Kidney (tissue), 14 donors: ENCODE data around the gene LARP4. TPM values are rescaled to one million over a fixed set of nuclear protein-coding genes. Genes with fewer than 3 reads are reported as not detected.

Experiments
- DNase-seq, 5 donors: peaks; one replicate each; pipeline ENCODE4 v3.0.0-alpha.2; 2013 to 2020
- FAIRE-seq: peaks from 2 replicates; lab custom pipeline; 2012; peaks lifted over from hg19 to GRCh38; lab: Jason Lieb, UNC
- H3K27ac ChIP-seq, 2 donors: one replicate each; pipeline ENCODE4 v1.7.0; 2013; ENCODE audit warnings: low read depth in 2 of 2, low read length in 2 of 2, inconsistent platforms in 1 of 2
- H3K27me3 ChIP-seq: one replicate; pipeline ENCODE4 v1.7.1; 2013; ENCODE audit warnings: low read length, inconsistent platforms; ENCODE audit not compliant: control insufficient read depth, insufficient read depth
- H3K36me3 ChIP-seq, 3 donors: one replicate each; pipeline versions ENCODE4 v1.7.0 to v1.7.1; 2013; ENCODE audit warnings: low read length in 3 of 3, control low read depth in 1 of 3, inconsistent platforms in 1 of 3; ENCODE audit not compliant: insufficient read depth in 3 of 3, control insufficient read depth in 2 of 3
- H3K4me1 ChIP-seq, 3 donors: one replicate each; pipeline versions ENCODE4 v1.7.0 to v1.7.1; 2013; ENCODE audit warnings: low read length in 3 of 3, inconsistent platforms in 1 of 3, low read depth in 1 of 3; ENCODE audit not compliant: control insufficient read depth in 2 of 3, insufficient read depth in 2 of 3
- H3K4me3 ChIP-seq, 3 donors: one replicate each; pipeline versions ENCODE4 v1.7.0 to v1.8.1; 2013; ENCODE audit warnings: low read length in 3 of 3, control low read depth in 1 of 3, inconsistent platforms in 1 of 3
- H3K9ac ChIP-seq, 3 donors: one replicate each; pipeline versions ENCODE4 v1.7.0 to v1.7.1; 2013; ENCODE audit warnings: low read length in 3 of 3, control low read depth in 1 of 3, inconsistent platforms in 1 of 3
- H3K9me3 ChIP-seq, 3 donors: one replicate each; pipeline versions ENCODE4 v1.7.0 to v1.7.1; 2013; ENCODE audit warnings: low read length in 3 of 3, control low read depth in 1 of 3, inconsistent platforms in 1 of 3; ENCODE audit not compliant: control insufficient read depth in 2 of 3, insufficient read depth in 1 of 3
- CTCF ChIP-seq: IDR thresholded peaks from 3 replicates; pipeline ENCODE4 v1.5.1; 2012; ENCODE audit warnings: mild to moderate bottlenecking, moderate library complexity, borderline replicate concordance; ENCODE audit not compliant: insufficient read depth; ENCODE audit errors: extremely low read depth
- intact Hi-C: fragments of 100-400 bp; cut with DNase I; formaldehyde crosslinking; loops from one replicate; pipeline ENCODE4 v1.11.1; 2022
- polyA plus RNA-seq: library from polyadenylated mRNA; stranded (reverse); fragments of 350-450 nt; fragmentation: Illumina TruSeq; extraction: RNeasy Lipid Tissue Mini Kit (QIAGEN cat#74804); gene quantifications from one replicate; pipeline ENCODE4 v1.2.3, GENCODE V29; 2014; ENCODE audit warnings: low read depth, low replicate concordance; ENCODE audit not compliant: insufficient read depth
- total RNA-seq: library from RNA; stranded (reverse); fragmentation: NEBNext Ultra II Directional; extraction: Animal tissue kit (Norgen Biotek cat#: 25700); gene quantifications from one replicate; pipeline ENCODE4 v1.2.1, GENCODE V29; 2021
- donor health status: control.
- donor health status: control.
- donor health status: control.
- donor health status: control.
- donor health status: control.
- donor health status: DM: yes; HTN: yes; CAD: no.
- donor health status: Normal renal cell carcinoma (clear cell type).

The LARP4 gene
- total and polyA plus RNA-seq, 2 donors from 2014 or later = 17.1 to 56.1 TPM

DNA sequence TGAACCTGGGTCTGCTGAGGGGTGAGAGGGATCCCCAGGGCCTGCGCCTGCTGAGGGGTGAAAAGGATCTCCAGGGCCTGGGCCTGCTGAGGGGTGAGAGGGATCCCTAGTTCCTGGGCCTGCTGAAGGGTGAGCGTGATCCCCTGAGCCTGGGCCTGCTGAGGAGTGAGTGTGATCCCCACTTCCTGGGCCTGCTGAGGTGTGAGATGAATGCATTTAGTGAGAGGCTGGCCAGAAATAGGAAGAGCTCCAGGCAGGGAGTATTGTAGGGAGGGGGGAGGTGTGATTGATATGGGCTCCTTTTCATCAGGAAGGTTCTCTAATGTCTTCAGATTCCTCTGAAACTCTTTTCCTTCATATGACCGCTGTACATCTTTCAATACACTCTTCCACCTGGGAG is 47.3 kb upstream of the LARP4 start:
- Histone ChIP-seq H3K27me3 (no peaks in the 10 kb centered on the region), H3K36me3 (no peaks in the 10 kb centered on the region), H3K9ac (no peak overlapping the region), H3K4me1 (no peaks in the 10 kb centered on the region), H3K4me3 (no peak overlapping the region), H3K9me3 (no peaks in the 10 kb centered on the region), H3K27ac (no peak overlapping the region)
- FAIRE-seq = no peak
- intact Hi-C loops = no loop called here
- no peak for TF ChIP-seq CTCF
- DNase-seq = no peak

- Histone ChIP-seq H3K27me3 (no peaks in the 10 kb centered on the region), H3K4me3 (peak overlapping the region in 1 of 3 donors; percentile 2), H3K36me3 (no peaks in the 10 kb centered on the region), H3K9me3 (no peaks in the 10 kb centered on the region), H3K27ac (peak overlapping the region in 1 of 2 donors; percentile 6), H3K9ac (no peak overlapping the region), H3K4me1 (no peaks in the 10 kb centered on the region)
- TF ChIP-seq CTCF = no peak
- FAIRE-seq (no peak), DNase-seq (no peak)
- intact Hi-C loops = no loop called here
Measured at GRCh38 chr12:50353869-50354593, 46.7 kb upstream of the LARP4 start.

- H3K27ac ChIP-seq = no peak overlapping the region
- H3K4me1 ChIP-seq = no peaks in the 10 kb centered on the region
- no peak overlapping the region for H3K9ac ChIP-seq
- H3K36me3 ChIP-seq = no peaks in the 10 kb centered on the region
- no peak overlapping the region for H3K4me3 ChIP-seq
- intact Hi-C loops = no loop called here
- no peaks in the 10 kb centered on the region for H3K27me3 ChIP-seq
- H3K9me3 ChIP-seq = no peaks in the 10 kb centered on the region
- no peak for FAIRE-seq
- TF ChIP-seq CTCF = no peak
- no peak for DNase-seq
Measured at GRCh38 chr12:50354908-50355307, 45.8 kb upstream of the LARP4 start.
